Glutamatergic neuron (in vitro differentiated cells): ENCODE results near the gene MCTP1. TPM values are rescaled to one million over a fixed set of nuclear protein-coding genes. Genes with fewer than 3 reads are reported as not detected.

Experiments used
- DNase-seq: peaks from one replicate; pipeline ENCODE4 v3.0.0; 2022
- H3K27ac Mint-ChIP-seq: one replicate; pipeline ENCODE4 v1.8.0; 2020; ENCODE audit warnings: mild to moderate bottlenecking, mixed read lengths, inconsistent platforms; ENCODE audit not compliant: unreplicated experiment
- H3K27me3 Mint-ChIP-seq: one replicate; pipeline ENCODE4 v1.8.0; 2020; ENCODE audit warnings: mild to moderate bottlenecking, moderate library complexity, mixed read lengths, inconsistent platforms; ENCODE audit not compliant: unreplicated experiment
- H3K36me3 Mint-ChIP-seq: one replicate; pipeline ENCODE4 v1.8.0; 2020; ENCODE audit warnings: mild to moderate bottlenecking, mixed read lengths, inconsistent platforms; ENCODE audit not compliant: unreplicated experiment
- H3K4me1 Mint-ChIP-seq: one replicate; pipeline ENCODE4 v1.8.0; 2020; ENCODE audit warnings: mild to moderate bottlenecking, low read depth, mixed read lengths, inconsistent platforms; ENCODE audit not compliant: unreplicated experiment
- H3K4me3 Mint-ChIP-seq: one replicate; pipeline ENCODE4 v1.8.0; 2020; ENCODE audit warnings: mild to moderate bottlenecking, mixed read lengths, inconsistent platforms; ENCODE audit not compliant: unreplicated experiment
- H3K9me3 Mint-ChIP-seq: one replicate; pipeline ENCODE4 v1.8.0; 2020; ENCODE audit warnings: mild to moderate bottlenecking, moderate library complexity, mixed read lengths, inconsistent platforms; ENCODE audit not compliant: unreplicated experiment
- CTCF ChIP-seq: fragments of 200-600 bp; sonication (generic); IDR thresholded peaks from one replicate; pipeline ENCODE4 v1.5.0; 2021; ENCODE audit not compliant: partially characterized antibody, unreplicated experiment
- total RNA-seq: library from RNA; stranded (reverse); fragmentation: NEBNext Ultra II Directional; extraction: Animal tissue kit (Norgen Biotek cat#: 25700); gene quantifications from one replicate; pipeline ENCODE4 v1.2.1, GENCODE V29; 2021; ENCODE audit not compliant: unreplicated experiment

Gene MCTP1
- total RNA-seq, 1 donor from 2014 or later, result 1.7 TPM

- no peak overlapping the region for H3K27ac Mint-ChIP-seq
- H3K9me3 Mint-ChIP-seq, result no peaks in the 10 kb centered on the region
- H3K4me3 Mint-ChIP-seq, result no peak overlapping the region
- no peak for DNase-seq
- TF ChIP-seq CTCF, result no peak
- no peaks in the 10 kb centered on the region for H3K27me3 Mint-ChIP-seq
- no peaks in the 10 kb centered on the region for H3K36me3 Mint-ChIP-seq
- H3K4me1 Mint-ChIP-seq, result no peaks in the 10 kb centered on the region
Observed at GRCh38 chr5:95274011-95274410, 10.9 kb downstream of the MCTP1 start.

- Mint-ChIP-seq H3K36me3 (no peaks in the 10 kb centered on the region), H3K4me1 (no peaks in the 10 kb centered on the region), H3K9me3 (no peaks in the 10 kb centered on the region), H3K4me3 (no peak overlapping the region), H3K27me3 (no peaks in the 10 kb centered on the region), H3K27ac (no peak overlapping the region)
- TF ChIP-seq CTCF, result no peak
- DNase-seq, result no peak
Observed at GRCh38 chr5:95272316-95272929, 12.5 kb downstream of the MCTP1 start.

- Mint-ChIP-seq H3K27ac (no peak overlapping the region), H3K4me1 (no peaks in the 10 kb centered on the region), H3K4me3 (no peak overlapping the region), H3K36me3 (no peaks in the 10 kb centered on the region), H3K9me3 (no peaks in the 10 kb centered on the region), H3K27me3 (no peaks in the 10 kb centered on the region)
- no peak for DNase-seq
- no peak for TF ChIP-seq CTCF
Observed at GRCh38 chr5:95262933-95263660, 21.8 kb downstream of the MCTP1 start.

- no peak for DNase-seq
- H3K27ac Mint-ChIP-seq, result no peak overlapping the region
Observed at GRCh38 chr5:95261437-95262175, 23.3 kb downstream of the MCTP1 start.

More at GRCh38 chr5:95261437-95262175, 23.3 kb downstream of the MCTP1 start:
- no peaks in the 10 kb centered on the region for H3K4me1 Mint-ChIP-seq
- peak; percentile 20 for TF ChIP-seq CTCF
- no peak overlapping the region for H3K4me3 Mint-ChIP-seq
- no peaks in the 10 kb centered on the region for H3K9me3 Mint-ChIP-seq
- no peaks in the 10 kb centered on the region for H3K36me3 Mint-ChIP-seq
- H3K27me3 Mint-ChIP-seq, result no peaks in the 10 kb centered on the region
